ENCODE results near the gene PLXDC2.

Gene PLXDC2

GRCh38 chr10:19920075-19920726 lies 104.0 kb downstream of the PLXDC2 start:
- TF ChIP-seq, protein P1, sequence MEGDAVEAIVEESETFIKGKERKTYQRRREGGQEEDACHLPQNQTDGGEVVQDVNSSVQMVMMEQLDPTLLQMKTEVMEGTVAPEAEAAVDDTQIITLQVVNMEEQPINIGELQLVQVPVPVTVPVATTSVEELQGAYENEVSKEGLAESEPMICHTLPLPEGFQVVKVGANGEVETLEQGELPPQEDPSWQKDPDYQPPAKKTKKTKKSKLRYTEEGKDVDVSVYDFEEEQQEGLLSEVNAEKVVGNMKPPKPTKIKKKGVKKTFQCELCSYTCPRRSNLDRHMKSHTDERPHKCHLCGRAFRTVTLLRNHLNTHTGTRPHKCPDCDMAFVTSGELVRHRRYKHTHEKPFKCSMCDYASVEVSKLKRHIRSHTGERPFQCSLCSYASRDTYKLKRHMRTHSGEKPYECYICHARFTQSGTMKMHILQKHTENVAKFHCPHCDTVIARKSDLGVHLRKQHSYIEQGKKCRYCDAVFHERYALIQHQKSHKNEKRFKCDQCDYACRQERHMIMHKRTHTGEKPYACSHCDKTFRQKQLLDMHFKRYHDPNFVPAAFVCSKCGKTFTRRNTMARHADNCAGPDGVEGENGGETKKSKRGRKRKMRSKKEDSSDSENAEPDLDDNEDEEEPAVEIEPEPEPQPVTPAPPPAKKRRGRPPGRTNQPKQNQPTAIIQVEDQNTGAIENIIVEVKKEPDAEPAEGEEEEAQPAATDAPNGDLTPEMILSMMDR (IDR thresholded peaks at IDR 0.05; ENCODE audit: low read depth, low read length, missing control alignments): no peak
- DNase-seq (ENCODE audit: extremely low read depth, low read depth): no peak
- H3K4me3 ChIP-seq (replicated peaks; ENCODE audit: low read depth, low read length): no peak overlapping the region

DNA sequence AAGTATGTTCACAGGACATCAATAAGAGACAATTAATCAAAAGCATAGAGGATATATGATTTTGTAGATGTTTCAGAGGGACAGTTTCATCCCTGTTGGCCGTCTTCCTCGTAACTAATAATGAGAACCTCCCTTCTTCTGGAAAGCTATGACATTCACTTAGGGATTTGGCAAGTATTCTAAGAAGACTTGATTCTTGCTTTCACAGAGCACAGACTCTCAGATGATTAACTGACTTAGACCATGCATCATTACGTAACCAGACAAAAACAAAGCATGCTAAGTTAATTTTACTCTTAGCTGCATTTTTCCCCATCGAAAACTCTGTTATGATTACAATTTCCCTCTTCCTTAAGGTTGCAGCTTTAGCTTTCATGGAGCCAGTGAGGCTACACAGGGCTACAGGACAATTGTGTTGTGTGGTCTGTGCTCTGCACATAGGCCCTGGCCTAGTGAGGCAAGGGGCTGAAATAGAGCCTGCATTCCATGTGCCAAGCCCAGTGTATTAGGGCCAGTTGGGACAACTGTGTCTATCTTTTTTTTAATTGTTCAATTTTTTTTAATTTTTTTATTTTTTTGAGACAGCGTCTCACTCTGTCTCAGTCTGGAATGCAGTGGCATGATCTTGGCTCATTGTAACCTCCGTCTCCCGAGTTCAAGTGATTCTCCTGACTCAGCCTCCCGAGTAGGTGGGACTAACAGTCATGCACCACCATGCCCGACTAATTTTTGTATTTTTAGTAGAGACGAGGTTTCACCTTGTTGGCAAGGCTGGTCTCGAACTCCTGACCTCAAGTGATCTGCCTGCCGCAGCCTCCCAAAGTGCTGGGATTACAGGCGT lies 105.3 kb downstream of the PLXDC2 start:
- no peak overlapping the region for H3K4me3 ChIP-seq (replicated peaks; ENCODE audit: low read depth, low read length)
- no peak for DNase-seq (ENCODE audit: extremely low read depth, low read depth)
- TF ChIP-seq, protein P1 (IDR thresholded peaks at IDR 0.05; ENCODE audit: low read depth, low read length, missing control alignments): no peak

- H3K4me3 ChIP-seq (replicated peaks; ENCODE audit: low read depth, low read length): no peak overlapping the region
- TF ChIP-seq, protein P1 (IDR thresholded peaks at IDR 0.05; ENCODE audit: low read depth, low read length, missing control alignments): no peak
- no peak for DNase-seq (ENCODE audit: extremely low read depth, low read depth)
Observed at GRCh38 chr10:19922236-19922963, 106.2 kb downstream of the PLXDC2 start.

DNA sequence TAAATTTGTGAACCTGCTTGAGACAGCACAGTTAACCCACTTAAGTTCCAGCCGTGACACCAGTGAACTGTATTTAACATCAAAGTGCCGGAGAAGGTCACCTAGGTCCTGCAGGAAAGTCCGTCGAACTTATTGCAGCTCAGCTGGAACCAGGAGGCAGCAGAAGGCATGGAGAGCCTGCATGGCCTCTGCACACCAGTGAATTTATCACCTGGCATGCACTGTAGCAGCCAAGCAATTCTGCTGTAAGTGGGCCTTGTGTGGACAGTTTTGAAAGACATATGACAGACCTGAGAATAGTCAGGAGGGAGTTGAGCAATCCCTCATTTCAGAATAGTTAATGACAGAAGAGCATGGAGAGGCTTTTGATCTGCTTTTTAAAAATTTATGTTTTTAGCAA lies 108.8 kb downstream of the PLXDC2 start:
- H3K4me3 ChIP-seq (replicated peaks; ENCODE audit: low read depth, low read length): no peak overlapping the region
- DNase-seq (ENCODE audit: extremely low read depth, low read depth): no peak
- TF ChIP-seq, protein P1 (IDR thresholded peaks at IDR 0.05; ENCODE audit: low read depth, low read length, missing control alignments): no peak

GRCh38 chr10:19928936-19929335 lies 112.7 kb downstream of the PLXDC2 start:
- TF ChIP-seq, protein P1 (IDR thresholded peaks at IDR 0.05; ENCODE audit: low read depth, low read length, missing control alignments): no peak

GRCh38 chr10:19929506-19930140 lies 113.4 kb downstream of the PLXDC2 start:
- TF ChIP-seq, protein P1 (IDR thresholded peaks at IDR 0.05; ENCODE audit: low read depth, low read length, missing control alignments): no peak
- H3K4me3 ChIP-seq (replicated peaks; ENCODE audit: low read depth, low read length): no peak overlapping the region
- DNase-seq (ENCODE audit: extremely low read depth, low read depth): no peak

More at GRCh38 chr10:19928936-19929335, 112.7 kb downstream of the PLXDC2 start:
- no peak overlapping the region for H3K4me3 ChIP-seq (replicated peaks; ENCODE audit: low read depth, low read length)
- DNase-seq (ENCODE audit: extremely low read depth, low read depth): no peak

Measured in HFF-Myc (cell line).